Measurements from ENCODE around the gene YPEL1.

The YPEL1 gene

GRCh38 chr22:21652547-21653545 is 82.7 kb downstream of the YPEL1 start:
- no peak for DNase-seq

DNA sequence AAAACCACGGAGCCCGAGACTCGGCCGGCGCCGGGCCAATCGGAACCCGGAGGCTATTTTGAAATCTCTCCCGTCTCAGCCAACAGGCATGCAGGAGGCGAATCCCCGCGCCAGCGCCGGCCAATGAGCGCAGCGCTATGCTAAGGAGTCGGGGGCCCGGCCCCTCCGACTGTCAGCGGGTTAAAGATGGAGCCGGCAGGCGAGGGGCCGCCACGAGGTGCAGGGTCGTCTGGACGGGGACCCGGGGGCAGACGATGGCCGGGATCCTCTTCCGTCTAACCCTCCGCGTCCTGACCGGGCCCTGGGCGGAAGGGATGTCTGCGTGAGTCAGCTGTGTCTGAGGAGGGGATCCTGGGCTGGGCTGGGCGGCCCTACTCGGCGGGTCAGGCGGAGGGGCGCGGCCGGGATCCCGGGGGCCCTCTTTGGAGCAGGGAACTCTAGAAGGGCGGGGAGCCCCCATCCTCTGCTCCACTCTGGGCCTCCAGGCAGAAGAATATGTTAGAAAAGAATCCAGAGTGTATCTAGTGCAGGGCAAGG is 83.5 kb downstream of the YPEL1 start:
- DNase-seq, result peak; percentile 77

- no peak for DNase-seq
Measured at GRCh38 chr22:21651521-21652009, 84.0 kb downstream of the YPEL1 start.

DNA sequence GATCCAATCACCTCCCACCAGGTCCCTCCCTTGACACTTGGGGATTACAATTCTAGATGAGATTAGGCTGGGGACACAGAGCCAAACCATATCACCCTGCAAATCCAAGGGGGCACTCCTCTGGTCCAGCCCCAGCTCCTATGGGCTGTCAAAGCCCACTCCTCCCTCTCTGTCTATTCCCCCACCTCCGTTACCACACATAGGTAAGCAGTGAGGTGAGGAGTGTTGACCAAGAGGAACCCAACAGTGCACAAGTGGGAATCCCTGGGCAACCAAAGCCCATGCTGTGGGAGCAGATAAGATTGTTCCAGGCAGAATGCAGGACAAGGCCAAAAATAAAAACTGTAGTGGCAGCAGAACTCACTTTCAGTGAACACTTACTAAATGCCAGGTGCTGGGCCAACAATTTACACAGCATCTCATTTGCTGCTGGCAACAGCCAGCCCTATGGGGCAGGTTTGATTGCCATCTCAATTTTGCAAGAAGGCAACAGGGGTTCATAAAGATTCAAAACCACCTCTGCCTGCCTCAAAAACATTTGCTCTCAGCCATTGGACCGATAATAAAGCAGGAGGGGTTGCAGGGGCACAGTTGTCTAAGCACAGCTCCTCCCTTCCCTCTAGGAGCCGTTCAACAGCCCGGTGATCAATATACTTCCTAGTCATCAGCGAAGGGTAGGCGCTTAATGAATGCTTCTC is 84.6 kb downstream of the YPEL1 start:
- DNase-seq, result no peak

DNA sequence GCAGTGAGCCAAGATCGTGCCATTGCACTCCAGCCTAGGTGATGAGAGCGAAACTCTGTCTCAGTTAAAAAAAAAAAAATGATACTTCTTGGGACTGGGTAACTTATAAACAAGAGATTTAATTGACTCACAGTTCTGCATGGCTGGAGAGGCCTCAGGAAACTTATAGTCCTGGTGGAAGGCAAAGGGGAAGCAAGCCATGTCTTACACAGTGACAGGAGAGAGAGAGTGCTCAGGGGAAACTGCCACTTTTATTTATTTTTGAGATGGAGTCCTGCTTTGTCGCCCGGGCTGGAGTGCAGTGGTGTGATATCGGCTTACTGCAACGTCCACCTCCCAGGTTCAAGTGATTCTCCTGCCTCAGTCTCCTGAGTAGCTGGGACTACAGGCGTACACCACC is 85.3 kb downstream of the YPEL1 start:
- no peak for DNase-seq
